Astrocyte (in vitro differentiated cells and primary cell): ENCODE measurements around the gene WDR4. TPM values are rescaled to one million over a fixed set of nuclear protein-coding genes. Genes with fewer than 3 reads are reported as not detected.

ENCODE experiments used
- DNase-seq: peaks from one replicate; pipeline ENCODE4 v3.0.0-alpha.2; 2010; ENCODE audit warnings: low read depth
- FAIRE-seq: peaks from 2 replicates; lab custom pipeline; 2011; peaks lifted over from hg19 to GRCh38; lab: Jason Lieb, UNC
- H2AFZ ChIP-seq: 2 replicates; pipeline ENCODE4 v1.6.0; 2012; ENCODE audit warnings: low read depth, low read length, inconsistent platforms
- H3K27ac ChIP-seq: 2 replicates; pipeline ENCODE4 v1.5.1; 2011; ENCODE audit warnings: low read depth, low read length, inconsistent platforms
- H3K27me3 ChIP-seq: 2 replicates; pipeline ENCODE4 v1.6.0; 2011; ENCODE audit warnings: low read length, inconsistent platforms; ENCODE audit not compliant: insufficient read depth
- H3K36me3 ChIP-seq: 2 replicates; pipeline ENCODE4 v1.5.1; 2011; ENCODE audit warnings: low read length, inconsistent platforms; ENCODE audit not compliant: insufficient read depth
- H3K4me1 ChIP-seq: 2 replicates; pipeline ENCODE4 v1.5.1; 2011; ENCODE audit warnings: low read length, inconsistent platforms; ENCODE audit not compliant: insufficient read depth
- H3K4me2 ChIP-seq: 2 replicates; pipeline ENCODE4 v1.6.0; 2012; ENCODE audit warnings: low read length, inconsistent platforms
- H3K4me3 ChIP-seq: 2 replicates; pipeline ENCODE4 v1.5.1; 2011; ENCODE audit warnings: low read depth, mild to moderate bottlenecking, low read length, inconsistent platforms; ENCODE audit not compliant: insufficient read depth
- H3K79me2 ChIP-seq: 2 replicates; pipeline ENCODE4 v1.6.0; 2012; ENCODE audit warnings: mild to moderate bottlenecking, low read length, inconsistent platforms; ENCODE audit not compliant: insufficient read depth
- H3K9ac ChIP-seq: 2 replicates; pipeline ENCODE4 v1.6.0; 2012; ENCODE audit warnings: mild to moderate bottlenecking, low read length, inconsistent platforms
- H3K9me3 ChIP-seq: 2 replicates; pipeline ENCODE4 v1.5.1; 2012; ENCODE audit warnings: low read depth, mild to moderate bottlenecking, low read length, inconsistent platforms; ENCODE audit not compliant: insufficient read depth
- H4K20me1 ChIP-seq: 2 replicates; pipeline ENCODE4 v1.6.0; 2012; ENCODE audit warnings: low read length, inconsistent platforms; ENCODE audit not compliant: insufficient read depth
- H3K27ac Mint-ChIP-seq: one replicate; pipeline ENCODE4 v1.8.0; 2021; ENCODE audit warnings: mild to moderate bottlenecking, mixed read lengths; ENCODE audit not compliant: unreplicated experiment
- H3K27me3 Mint-ChIP-seq: one replicate; pipeline ENCODE4 v1.8.0; 2021; ENCODE audit warnings: low read depth, mixed read lengths; ENCODE audit not compliant: unreplicated experiment
- H3K36me3 Mint-ChIP-seq: one replicate; pipeline ENCODE4 v1.8.0; 2021; ENCODE audit warnings: low read depth, mixed read lengths; ENCODE audit not compliant: unreplicated experiment
- H3K4me1 Mint-ChIP-seq: one replicate; pipeline ENCODE4 v1.8.0; 2021; ENCODE audit warnings: low read depth, mixed read lengths; ENCODE audit not compliant: unreplicated experiment
- H3K4me3 Mint-ChIP-seq: one replicate; pipeline ENCODE4 v1.8.0; 2021; ENCODE audit warnings: mild to moderate bottlenecking, moderate library complexity, mixed read lengths; ENCODE audit not compliant: unreplicated experiment
- H3K9me3 Mint-ChIP-seq: one replicate; pipeline ENCODE4 v1.8.0; 2021; ENCODE audit warnings: mild to moderate bottlenecking, mixed read lengths; ENCODE audit not compliant: unreplicated experiment
- EZH2 ChIP-seq: IDR thresholded peaks from 2 replicates; pipeline ENCODE4 v1.6.1; 2012; ENCODE audit warnings: mild to moderate bottlenecking, low read length, inconsistent platforms; ENCODE audit not compliant: insufficient read depth
- total RNA-seq: library from RNA; stranded (reverse); gene quantifications from 2 replicates; pipeline ENCODE4 v1.2.1, GENCODE V29; 2021
- TF ChIP-seq, protein P1 (sequence below): IDR thresholded peaks from 2 replicates; pipeline ENCODE4 v1.5.1; 2011; ENCODE audit warnings: low read depth, mild to moderate bottlenecking, inconsistent platforms, low read length, moderate library complexity; ENCODE audit not compliant: insufficient read depth

WDR4 gene
- total RNA-seq, 1 donor from 2014 or later, result 20.5 TPM

DNA sequence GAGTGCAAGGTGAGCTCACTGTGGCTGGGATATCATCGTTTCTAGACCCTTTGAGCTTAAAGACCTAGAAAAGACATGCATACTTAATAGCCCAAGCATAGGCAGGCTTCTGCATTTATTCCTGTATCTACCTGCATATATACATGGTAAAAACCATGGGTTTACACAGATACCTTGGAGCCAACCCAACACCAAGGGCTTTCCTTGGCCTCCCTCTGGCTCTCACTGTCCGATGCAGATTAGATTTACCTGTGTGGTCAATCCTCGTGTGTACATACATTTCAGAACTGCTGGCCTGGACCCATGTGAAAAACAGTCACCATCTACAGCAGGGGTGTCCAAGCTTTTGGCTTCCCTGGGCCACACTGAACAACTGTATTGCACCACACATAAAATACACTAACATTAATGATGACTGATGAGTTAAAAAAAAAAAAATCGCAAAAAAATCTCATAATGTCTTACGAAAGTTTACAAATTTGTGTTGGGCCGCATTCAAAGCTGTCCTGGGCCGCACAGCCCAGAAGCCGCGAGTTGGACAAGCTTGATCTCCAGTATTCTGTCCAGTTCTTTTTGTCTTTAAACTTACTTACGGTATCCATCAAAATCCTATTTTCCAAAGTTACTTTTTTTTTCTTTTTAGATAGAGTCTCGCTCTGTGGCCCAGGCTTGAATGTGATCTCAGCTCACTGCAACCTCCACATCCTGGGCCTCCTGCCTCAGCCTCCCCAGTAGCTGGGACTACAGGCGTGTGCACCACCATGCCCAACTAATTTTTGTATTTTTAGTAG is 43.5 kb downstream of the WDR4 start:
- H3K27ac ChIP-seq, result no peak overlapping the region
- no peak for DNase-seq
- H3K4me3 Mint-ChIP-seq, result no peak overlapping the region
- no peak for FAIRE-seq
- peaks cover 46% of the 10 kb centered on the region for H4K20me1 ChIP-seq
- no peaks in the 10 kb centered on the region for H3K4me1 ChIP-seq
- H3K79me2 ChIP-seq, result no peaks in the 10 kb centered on the region
- peaks cover 7% of the 10 kb centered on the region for H3K36me3 Mint-ChIP-seq
- H3K36me3 ChIP-seq, result peaks cover 9% of the 10 kb centered on the region
- peaks cover 3% of the 10 kb centered on the region for H3K4me1 Mint-ChIP-seq
- no peaks in the 10 kb centered on the region for H3K9me3 Mint-ChIP-seq
- no peak overlapping the region for H3K4me2 ChIP-seq
- no peak overlapping the region for H3K9ac ChIP-seq
- H3K27ac Mint-ChIP-seq, result no peak overlapping the region
- no peak overlapping the region for H2AFZ ChIP-seq
- H3K4me3 ChIP-seq, result no peak overlapping the region
- H3K27me3 ChIP-seq, result no peaks in the 10 kb centered on the region
- TF ChIP-seq, protein P1, sequence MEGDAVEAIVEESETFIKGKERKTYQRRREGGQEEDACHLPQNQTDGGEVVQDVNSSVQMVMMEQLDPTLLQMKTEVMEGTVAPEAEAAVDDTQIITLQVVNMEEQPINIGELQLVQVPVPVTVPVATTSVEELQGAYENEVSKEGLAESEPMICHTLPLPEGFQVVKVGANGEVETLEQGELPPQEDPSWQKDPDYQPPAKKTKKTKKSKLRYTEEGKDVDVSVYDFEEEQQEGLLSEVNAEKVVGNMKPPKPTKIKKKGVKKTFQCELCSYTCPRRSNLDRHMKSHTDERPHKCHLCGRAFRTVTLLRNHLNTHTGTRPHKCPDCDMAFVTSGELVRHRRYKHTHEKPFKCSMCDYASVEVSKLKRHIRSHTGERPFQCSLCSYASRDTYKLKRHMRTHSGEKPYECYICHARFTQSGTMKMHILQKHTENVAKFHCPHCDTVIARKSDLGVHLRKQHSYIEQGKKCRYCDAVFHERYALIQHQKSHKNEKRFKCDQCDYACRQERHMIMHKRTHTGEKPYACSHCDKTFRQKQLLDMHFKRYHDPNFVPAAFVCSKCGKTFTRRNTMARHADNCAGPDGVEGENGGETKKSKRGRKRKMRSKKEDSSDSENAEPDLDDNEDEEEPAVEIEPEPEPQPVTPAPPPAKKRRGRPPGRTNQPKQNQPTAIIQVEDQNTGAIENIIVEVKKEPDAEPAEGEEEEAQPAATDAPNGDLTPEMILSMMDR, result no peak
- TF ChIP-seq EZH2, result no peak
- H3K27me3 Mint-ChIP-seq, result no peaks in the 10 kb centered on the region
- H3K9me3 ChIP-seq, result no peaks in the 10 kb centered on the region

- H3K4me1 ChIP-seq, result no peaks in the 10 kb centered on the region
- no peaks in the 10 kb centered on the region for H3K79me2 ChIP-seq
- Mint-ChIP-seq H3K36me3 (peaks cover 7% of the 10 kb centered on the region), H3K27ac (no peak overlapping the region), H3K4me1 (peaks cover 3% of the 10 kb centered on the region), H3K4me3 (no peak overlapping the region), H3K27me3 (no peaks in the 10 kb centered on the region), H3K9me3 (no peaks in the 10 kb centered on the region)
- H4K20me1 ChIP-seq, result peaks cover 40% of the 10 kb centered on the region
- H2AFZ ChIP-seq, result no peak overlapping the region
- DNase-seq, result no peak
- no peak overlapping the region for H3K27ac ChIP-seq
- no peak overlapping the region for H3K9ac ChIP-seq
- no peak overlapping the region for H3K4me3 ChIP-seq
- no peak for FAIRE-seq
- no peaks in the 10 kb centered on the region for H3K27me3 ChIP-seq
- no peak overlapping the region for H3K4me2 ChIP-seq
- no peaks in the 10 kb centered on the region for H3K9me3 ChIP-seq
- TF ChIP-seq EZH2, result no peak
- TF ChIP-seq, protein P1, result no peak
- H3K36me3 ChIP-seq, result peaks cover 3% of the 10 kb centered on the region
These were observed 44.1 kb downstream of the WDR4 start for GRCh38 chr21:42835211-42835610.

- Mint-ChIP-seq H3K36me3 (peaks cover 7% of the 10 kb centered on the region), H3K4me1 (peaks cover 3% of the 10 kb centered on the region), H3K27ac (no peak overlapping the region), H3K27me3 (no peaks in the 10 kb centered on the region), H3K9me3 (no peaks in the 10 kb centered on the region), H3K4me3 (no peak overlapping the region)
- Histone ChIP-seq H3K4me2 (no peak overlapping the region), H3K4me3 (no peak overlapping the region), H3K27me3 (no peaks in the 10 kb centered on the region), H4K20me1 (peaks cover 36% of the 10 kb centered on the region), H2AFZ (no peak overlapping the region), H3K9ac (no peak overlapping the region), H3K36me3 (no peaks in the 10 kb centered on the region), H3K27ac (no peak overlapping the region), H3K4me1 (no peaks in the 10 kb centered on the region), H3K79me2 (no peaks in the 10 kb centered on the region), H3K9me3 (no peaks in the 10 kb centered on the region)
- no peak for TF ChIP-seq EZH2
- TF ChIP-seq, protein P1, result no peak
- DNase-seq (no peak), FAIRE-seq (no peak)
These were observed 44.6 kb downstream of the WDR4 start for GRCh38 chr21:42834726-42835191.
